ENCODE results near the gene BTC.
"Not testable (repeated sequence)": the region's sequence is repeated elsewhere in the genome, so short reads cannot be mapped to it uniquely, and the experiment has no call there.

The BTC gene

GRCh38 chr4:74794382-74795010 is at the start of gene BTC:
Gene BTC, minus strand, starts transcription at chr4:74794523. Its CDS starts 198 bp downstream, at chr4:74794325.
- DNase-seq (ENCODE audit: low read depth in 2 of 2) = no peak

- DNase-seq (ENCODE audit: low read depth in 2 of 2) = no peak
These were observed 46.7 kb upstream of the BTC start for GRCh38 chr4:74840936-74841509.

- DNase-seq (ENCODE audit: low read depth in 2 of 2) = no peak
These were observed 44.5 kb upstream of the BTC start for GRCh38 chr4:74838746-74839370.

- DNase-seq (ENCODE audit: low read depth in 2 of 2) = no peak
These were observed 36.6 kb upstream of the BTC start for GRCh38 chr4:74830928-74831327.

GRCh38 chr4:74823194-74823593 is 28.9 kb upstream of the BTC start:
- DNase-seq (ENCODE audit: low read depth in 2 of 2) = no peak

- DNase-seq (ENCODE audit: low read depth in 2 of 2) = no peak
These were observed 28.3 kb upstream of the BTC start for GRCh38 chr4:74822603-74823002.

- DNase-seq (ENCODE audit: low read depth in 2 of 2) = no peak
These were observed 27.2 kb upstream of the BTC start for GRCh38 chr4:74821541-74821940.

GRCh38 chr4:74814052-74814451 is 19.7 kb upstream of the BTC start:
- no peak for DNase-seq (ENCODE audit: low read depth in 2 of 2)

- DNase-seq (ENCODE audit: low read depth in 2 of 2) = not testable (repeated sequence)
These were observed 17.7 kb upstream of the BTC start for GRCh38 chr4:74812056-74812455.

GRCh38 chr4:74805601-74806000 is 11.3 kb upstream of the BTC start:
- DNase-seq (ENCODE audit: low read depth in 2 of 2) = no peak

- no peak for DNase-seq (ENCODE audit: low read depth in 2 of 2)
These were observed 6.0 kb upstream of the BTC start for GRCh38 chr4:74800310-74800709.

GRCh38 chr4:74796631-74797030 is 2.3 kb upstream of the BTC start:
- no peak for DNase-seq (ENCODE audit: low read depth in 2 of 2)

GRCh38 chr4:74793757-74794381 is 454 bp downstream of the BTC start:
- DNase-seq (ENCODE audit: low read depth in 2 of 2) = no peak

GRCh38 chr4:74790652-74791051 is 3.7 kb downstream of the BTC start:
- DNase-seq (ENCODE audit: low read depth in 2 of 2) = no peak

- DNase-seq (ENCODE audit: low read depth in 2 of 2) = no peak
These were observed 4.8 kb downstream of the BTC start for GRCh38 chr4:74789518-74789917.

GRCh38 chr4:74777531-74777930 is 16.8 kb downstream of the BTC start:
- no peak for DNase-seq (ENCODE audit: low read depth in 2 of 2)

- DNase-seq (ENCODE audit: low read depth in 2 of 2) = no peak
These were observed 21.5 kb downstream of the BTC start for GRCh38 chr4:74772783-74773182.

- no peak for DNase-seq (ENCODE audit: low read depth in 2 of 2)
These were observed 22.2 kb downstream of the BTC start for GRCh38 chr4:74772106-74772505.

GRCh38 chr4:74770226-74770910 is 24.0 kb downstream of the BTC start:
- no peak for DNase-seq (ENCODE audit: low read depth in 2 of 2)

GRCh38 chr4:74768857-74769525 is 25.3 kb downstream of the BTC start:
- DNase-seq (ENCODE audit: low read depth in 2 of 2) = no peak

GRCh38 chr4:74764119-74764518 is 30.2 kb downstream of the BTC start:
- no peak for DNase-seq (ENCODE audit: low read depth in 2 of 2)
